ENCODE measurements around the gene FAM76A.
A peak's percentile ranks its signal among the peaks of the same experiment; 100 is the strongest.
"Not testable (repeated sequence)": the region's sequence is repeated elsewhere in the genome, so short reads cannot be mapped to it uniquely, and the experiment has no call there.

Gene FAM76A

GRCh38 chr1:27782950-27783349, 57.2 kb downstream of the FAM76A start:
- no peak for DNase-seq

- no peak for DNase-seq
These were observed 58.9 kb downstream of the FAM76A start for GRCh38 chr1:27784700-27785099.

- DNase-seq, result no peak
These were observed 60.2 kb downstream of the FAM76A start for GRCh38 chr1:27785781-27786455.

- DNase-seq, result no peak
These were observed 62.1 kb downstream of the FAM76A start for GRCh38 chr1:27787895-27788294.

- no peak for DNase-seq
These were observed 63.8 kb downstream of the FAM76A start for GRCh38 chr1:27789540-27790041.

GRCh38 chr1:27790270-27790669, 64.5 kb downstream of the FAM76A start:
- not testable (repeated sequence) for DNase-seq

GRCh38 chr1:27795601-27796000, 69.8 kb downstream of the FAM76A start:
- no peak for DNase-seq

GRCh38 chr1:27804791-27805190, 79.0 kb downstream of the FAM76A start:
- DNase-seq, result peak in 1 of 2 experiments; percentile 5

GRCh38 chr1:27806758-27807157, 81.0 kb downstream of the FAM76A start:
- no peak for DNase-seq

- DNase-seq, result no peak
These were observed 81.6 kb downstream of the FAM76A start for GRCh38 chr1:27807385-27807784.

GRCh38 chr1:27808131-27808530, 82.4 kb downstream of the FAM76A start:
- not testable (repeated sequence) for DNase-seq

GRCh38 chr1:27809883-27810282, 84.1 kb downstream of the FAM76A start:
- no peak for DNase-seq

GRCh38 chr1:27811741-27812500, 86.2 kb downstream of the FAM76A start:
- DNase-seq, result no peak

Data from activated CD4-positive, alpha-beta T cell treated with anti-CD3 and anti-CD28 coated beads, Interleukin-2, amount 50 U/mL, for 4 hours (primary cell).